NCI-H128 (cell line): ENCODE data around the gene SCMH1.

Source experiments
- DNase-seq: peaks from one replicate; lab custom pipeline; 2025; ENCODE audit not compliant: unreplicated experiment; lab: John Stamatoyannopoulos, UW

The SCMH1 gene

DNA sequence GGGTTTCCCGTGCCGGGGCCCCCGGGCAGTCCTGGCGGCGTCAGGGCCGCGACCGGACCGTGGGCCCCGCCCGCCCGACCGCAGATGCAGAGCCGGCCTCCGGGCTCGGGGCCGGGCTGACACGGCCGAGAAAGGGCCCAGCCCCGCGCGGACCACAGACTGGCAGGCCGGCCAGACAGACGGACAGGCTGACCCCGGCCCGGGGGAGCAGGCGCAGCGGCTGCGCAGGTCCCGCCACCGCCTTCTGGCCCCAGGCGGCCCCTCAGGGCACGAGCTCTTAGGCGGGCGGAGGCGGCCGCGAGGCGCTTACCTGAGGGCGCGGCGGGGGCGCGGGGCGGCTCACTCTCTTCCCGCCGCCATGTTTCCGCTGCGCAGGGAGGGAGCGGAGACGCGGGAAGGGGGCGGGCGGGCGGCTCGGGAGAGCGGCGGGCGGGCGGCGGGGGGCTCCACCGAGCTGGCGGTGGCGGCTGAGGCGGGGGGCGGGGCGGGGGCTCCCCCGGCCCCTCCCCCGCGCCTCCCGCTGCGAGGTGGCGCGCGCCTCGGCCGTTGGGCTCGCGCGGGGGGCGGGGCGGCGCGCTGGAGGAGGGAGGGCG lies at the start of gene SCMH1:
Gene SCMH1 (minus strand): TSS at position 558 of the 593 bp plus-strand sequence. CDS start 56,173 bp downstream, outside the sequence.
- peak; percentile 33 for DNase-seq

DNA sequence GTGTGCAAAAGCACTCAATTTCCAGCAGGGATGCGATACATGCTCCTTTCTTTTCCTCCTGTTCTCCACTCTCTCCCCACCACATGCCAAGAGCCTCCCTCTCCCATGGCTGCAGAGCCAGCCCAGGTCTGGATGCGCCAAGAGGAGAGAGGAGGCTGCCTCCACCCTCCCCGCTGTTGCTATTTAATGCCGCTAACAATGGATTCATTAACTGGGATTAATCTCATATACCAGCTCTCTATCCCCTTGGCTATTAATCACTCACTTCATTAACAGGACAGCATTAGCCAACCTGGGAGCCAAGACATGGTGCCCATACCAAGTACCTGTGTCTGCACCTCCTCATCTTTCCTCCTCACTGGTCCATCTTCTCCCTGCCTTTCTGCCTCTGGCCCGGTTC lies 49.1 kb upstream of the SCMH1 start:
- DNase-seq: no peak

DNA sequence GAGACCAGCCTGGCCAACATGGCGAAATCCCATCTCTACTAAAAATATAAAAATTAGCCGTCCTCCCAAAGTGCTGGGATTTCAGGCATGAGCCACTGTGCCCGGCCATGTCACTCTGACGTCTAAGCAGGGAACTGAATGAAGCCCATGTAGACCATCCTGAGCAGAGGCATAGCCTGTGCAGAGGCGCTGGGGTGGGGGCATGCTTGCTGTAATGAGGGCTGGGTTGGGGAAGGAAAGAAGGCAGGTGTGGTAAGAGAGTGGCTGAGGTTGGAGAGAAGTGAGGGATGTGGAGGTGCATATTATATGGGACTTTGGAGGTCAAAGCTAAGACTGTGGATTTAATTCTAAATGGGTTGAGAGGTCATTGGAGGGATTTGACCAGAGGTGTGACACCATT lies 47.1 kb upstream of the SCMH1 start:
- DNase-seq: no peak

DNA sequence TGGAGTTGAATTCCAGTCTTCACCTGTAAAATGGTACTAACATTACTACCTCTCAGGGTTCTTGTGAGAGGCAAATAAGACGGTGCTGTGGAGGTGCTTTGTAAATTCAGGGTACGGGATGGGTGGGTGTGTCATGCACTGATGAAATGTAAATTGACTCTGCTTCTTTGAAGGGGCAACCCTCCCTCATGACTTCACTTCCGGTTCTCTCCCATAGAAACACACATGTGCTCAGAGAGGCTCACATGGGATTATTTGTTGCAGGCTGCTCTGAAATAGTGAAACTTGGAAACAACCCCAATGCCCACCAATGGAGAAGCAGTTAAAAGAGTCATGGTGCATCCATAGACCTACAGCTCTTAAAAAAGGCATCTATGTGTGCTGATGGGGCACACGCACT lies 44.9 kb upstream of the SCMH1 start:
- DNase-seq: no peak

DNA sequence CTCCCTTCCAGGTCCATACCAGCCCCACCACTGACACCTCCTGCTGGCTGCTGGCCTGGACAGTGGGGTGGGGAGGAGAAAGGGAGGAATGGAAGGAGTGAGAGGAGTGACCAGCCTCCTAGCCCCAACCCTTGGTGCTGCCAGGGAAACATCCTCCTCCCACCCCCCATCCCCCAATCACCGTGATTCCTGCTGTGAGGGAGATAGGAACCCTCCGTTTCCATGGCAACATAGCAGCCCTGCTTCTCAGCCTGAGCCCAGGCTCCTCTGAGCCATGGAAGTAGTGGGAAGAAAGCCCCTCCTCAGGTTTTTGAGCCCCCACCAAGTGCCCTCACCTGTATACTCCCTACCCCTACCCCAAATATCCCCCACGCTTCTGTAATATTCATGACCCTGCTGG lies 44.4 kb upstream of the SCMH1 start:
- DNase-seq: no peak

DNA sequence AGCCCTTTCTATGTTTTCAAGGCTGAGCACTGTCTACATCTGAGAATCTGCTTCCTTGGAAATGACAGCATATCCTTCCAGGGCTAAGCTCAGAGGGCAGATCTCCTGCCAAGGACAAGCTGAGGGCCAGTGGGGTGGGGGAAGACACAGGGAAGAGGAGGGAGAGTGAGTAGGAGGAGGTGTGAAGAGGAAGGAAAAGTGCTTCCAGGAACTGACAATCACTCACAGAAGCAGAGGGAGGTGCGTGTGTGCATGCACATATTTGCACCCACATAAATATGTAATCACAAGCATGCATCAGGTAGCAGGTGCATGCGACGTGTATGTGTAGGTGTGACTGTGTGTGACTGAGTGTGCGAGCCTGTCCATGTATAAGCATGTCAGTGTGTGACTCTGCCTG lies 43.7 kb upstream of the SCMH1 start:
- DNase-seq: no peak

DNA sequence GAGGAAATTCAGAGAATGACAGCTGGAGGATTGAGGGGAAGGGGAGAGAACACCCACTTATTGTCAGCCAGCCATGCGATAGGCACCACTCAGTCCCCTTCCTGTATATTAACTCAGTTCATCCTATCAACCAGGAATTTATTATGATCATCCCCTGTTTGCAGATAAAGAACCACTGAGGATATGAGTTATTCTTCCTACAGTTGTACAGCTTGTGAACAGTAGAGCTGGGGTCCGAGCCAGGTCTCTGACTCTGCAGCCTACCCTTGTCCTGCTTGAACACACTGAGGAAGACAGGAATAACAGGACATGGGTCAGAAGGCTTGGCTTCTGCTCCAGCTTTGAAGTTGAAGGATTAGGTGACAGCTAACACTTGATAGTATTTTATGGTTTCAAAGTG lies 42.0 kb upstream of the SCMH1 start:
- no peak for DNase-seq

DNA sequence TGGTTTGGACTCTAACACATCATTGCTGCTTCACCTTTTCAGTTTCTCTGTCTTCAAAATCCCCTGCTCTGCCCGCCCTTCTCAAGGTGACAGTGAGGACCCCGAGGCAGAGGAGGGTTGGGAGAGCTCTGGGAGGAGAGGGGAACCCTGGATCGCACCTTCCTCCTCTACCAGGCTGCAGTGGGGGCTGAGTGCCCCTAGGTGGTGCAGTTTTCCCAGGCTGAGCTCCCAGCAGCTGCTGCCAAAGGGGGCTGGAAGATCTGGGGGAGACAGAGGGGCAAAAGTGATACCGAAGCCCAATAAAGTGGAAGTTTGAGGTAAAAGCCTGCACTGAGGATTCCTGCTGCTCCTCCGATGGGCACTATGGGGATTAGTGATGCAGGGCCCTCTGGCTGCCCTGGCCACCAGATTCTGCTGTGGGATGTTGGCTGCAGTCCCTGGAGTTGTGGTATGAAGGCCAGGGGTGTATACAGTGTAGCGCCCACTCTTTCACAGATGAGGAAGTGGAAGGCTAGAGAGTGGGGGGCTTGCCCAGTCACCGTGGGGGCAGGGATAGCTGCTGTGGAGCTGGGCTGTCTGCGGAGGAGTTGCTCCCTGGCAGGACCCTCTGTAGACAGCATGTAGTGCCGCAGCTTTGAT lies 40.7 kb upstream of the SCMH1 start:
- no peak for DNase-seq

DNA sequence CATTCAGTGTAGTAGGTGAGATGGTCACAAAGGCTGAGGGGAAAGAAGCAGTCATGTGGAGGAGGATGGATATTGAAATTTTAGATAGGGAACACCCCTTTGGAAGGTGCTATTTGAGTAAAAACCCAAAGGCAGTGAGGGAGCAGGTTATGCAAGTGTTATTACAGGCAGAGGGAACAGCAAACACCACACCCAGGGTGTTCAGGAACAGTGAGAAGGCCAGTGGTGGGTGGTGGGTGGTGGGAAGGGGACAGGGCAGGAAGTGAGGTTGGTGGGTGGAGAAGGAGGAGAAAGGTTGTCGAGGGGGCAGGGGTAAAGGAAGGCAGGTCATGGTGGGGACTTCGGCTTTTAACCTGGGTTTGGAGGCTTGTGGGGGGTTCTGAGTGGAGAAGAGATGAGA lies 39.2 kb upstream of the SCMH1 start:
- no peak for DNase-seq

DNA sequence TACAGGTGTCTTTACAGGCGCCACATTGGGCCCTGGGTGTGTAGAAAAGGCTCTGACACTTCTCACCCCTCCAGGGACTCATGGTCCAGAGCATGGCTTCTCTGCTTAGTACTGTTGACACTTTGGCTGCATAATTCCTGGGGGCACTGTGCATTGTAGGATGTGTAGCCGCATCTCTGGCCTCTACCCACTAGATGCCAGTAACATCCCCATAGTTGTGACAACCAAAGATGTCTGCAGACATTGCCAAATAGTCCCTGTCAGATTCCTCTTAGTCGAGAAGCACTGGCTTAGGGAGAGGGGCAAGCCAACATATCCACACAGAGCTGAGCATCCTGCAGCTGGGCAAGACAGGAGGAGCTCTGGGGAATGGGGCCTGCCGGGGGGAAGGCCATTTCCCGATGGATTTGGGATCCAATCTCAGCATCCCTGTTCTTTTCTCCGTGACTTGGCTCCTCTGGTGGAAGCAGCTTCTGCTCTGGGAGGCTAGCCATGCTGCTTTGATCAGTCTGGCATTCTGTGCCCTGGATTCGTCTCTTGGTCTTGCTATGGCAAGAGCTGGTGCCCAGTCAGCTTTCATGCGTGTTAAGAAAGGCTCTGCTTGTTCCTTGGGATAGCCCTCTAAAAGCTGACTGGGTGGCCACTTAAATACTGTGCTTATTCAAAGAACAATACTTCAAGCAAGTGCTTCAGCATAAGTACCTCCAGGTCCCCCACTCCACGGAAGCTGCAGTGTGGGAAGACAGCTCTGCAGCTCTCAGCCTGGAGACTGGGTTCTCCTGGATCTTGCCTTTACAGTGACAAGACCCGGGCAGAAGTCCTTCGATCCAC lies 38.3 kb upstream of the SCMH1 start:
- DNase-seq: no peak

DNA sequence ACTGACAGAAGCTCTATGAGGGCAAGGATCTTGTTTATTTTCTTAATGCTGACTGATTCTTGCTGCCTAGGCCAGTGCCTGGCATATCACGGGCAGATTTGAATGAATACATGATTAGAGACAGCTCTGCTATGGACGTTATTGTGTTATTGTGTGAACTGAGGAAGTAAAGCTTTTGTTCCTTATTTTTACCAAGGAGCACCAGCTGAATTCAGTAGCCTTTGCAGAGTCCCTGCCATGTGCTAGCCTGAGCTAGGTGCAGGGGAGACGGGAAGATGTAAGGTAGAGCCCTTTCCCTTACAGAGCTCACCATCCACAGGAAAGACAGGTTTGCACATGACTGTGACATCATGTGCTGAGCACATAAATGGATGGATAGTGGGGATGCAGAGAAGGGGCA lies 36.0 kb upstream of the SCMH1 start:
- DNase-seq: no peak

DNA sequence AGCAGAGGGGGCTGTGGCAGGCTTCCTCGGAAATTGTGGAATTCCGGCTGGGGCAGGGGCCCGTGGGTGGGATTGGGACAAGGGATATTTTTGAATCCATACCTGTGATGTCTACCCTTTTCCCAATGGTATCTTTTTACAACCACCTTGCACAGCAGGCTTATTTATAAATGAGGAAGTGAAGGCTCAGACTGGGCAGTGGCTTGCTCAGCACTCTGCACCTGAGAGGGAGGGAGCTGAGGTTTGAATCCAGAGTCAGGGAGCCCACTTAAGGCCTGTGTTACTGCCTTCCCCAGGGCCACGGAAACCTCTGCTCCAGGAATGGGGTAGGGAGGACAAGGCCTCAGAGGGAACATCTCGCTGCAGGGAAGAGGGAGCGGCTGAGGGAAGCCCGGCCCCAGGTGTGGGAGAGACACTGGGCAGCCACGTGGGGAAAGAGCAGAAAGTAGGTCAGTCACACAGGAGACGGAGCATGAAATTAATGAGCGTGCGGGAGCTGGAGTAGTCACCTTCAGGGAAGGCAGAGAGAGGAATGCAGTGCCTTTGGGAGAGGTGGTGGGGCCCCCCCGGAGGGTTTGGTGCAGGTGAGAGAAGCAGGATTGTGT lies 35.4 kb upstream of the SCMH1 start:
- DNase-seq: no peak

DNA sequence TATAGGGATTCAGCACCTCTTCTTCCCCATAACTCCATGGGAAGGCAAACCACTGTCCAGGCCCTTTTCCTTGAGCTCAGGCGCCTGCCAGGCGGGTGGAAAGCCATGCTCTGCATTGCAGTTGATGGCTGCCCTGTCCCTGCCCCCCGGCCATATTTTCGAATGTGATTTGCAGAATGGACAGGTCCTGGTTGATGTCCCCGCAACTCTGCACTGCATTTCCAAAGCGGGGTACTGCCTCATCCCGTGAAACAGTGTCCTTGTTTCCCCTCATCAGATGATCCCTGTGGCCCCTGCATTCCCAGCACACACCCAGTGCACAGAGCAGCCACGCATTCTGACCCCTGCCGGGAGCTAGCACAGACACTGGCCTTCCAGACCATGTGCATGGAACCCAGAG lies 33.7 kb upstream of the SCMH1 start:
- no peak for DNase-seq

DNA sequence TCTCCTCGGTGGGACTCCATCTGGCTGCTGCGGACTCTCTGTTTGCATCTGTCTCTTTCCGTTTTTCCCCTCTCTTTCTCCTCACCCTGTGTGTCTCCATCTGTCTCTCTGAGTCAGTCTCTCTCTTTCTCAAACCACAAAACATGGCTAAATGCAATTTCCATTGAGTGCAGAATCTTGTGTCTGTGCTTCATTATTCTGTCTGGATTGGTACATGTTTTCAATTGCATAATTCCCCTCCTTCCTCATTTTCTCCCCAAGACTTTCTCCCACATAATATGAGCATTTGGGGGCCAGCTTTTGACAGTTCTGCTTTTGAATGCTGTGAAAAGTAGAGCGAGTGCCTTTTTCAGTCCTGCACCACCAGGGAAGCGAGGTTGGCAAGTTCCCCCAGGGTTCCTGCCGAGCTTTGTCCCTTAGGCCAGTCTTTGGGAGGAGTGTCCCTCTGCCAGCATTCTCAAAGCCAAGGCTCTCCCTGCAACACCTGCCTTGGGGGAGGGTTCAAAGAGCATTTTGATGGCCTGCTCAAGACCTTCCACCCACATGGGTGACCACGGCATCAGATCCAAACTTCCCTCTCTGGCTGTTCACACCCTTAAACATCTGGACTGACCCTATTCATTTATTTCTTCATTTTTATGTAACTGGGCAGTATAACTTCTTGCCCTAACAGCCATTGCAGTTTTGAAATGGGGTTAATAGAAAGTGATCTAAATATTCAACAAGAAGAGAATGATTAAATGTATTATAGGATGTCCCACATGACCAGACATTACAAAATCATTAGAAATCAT lies 32.8 kb upstream of the SCMH1 start:
- no peak for DNase-seq

DNA sequence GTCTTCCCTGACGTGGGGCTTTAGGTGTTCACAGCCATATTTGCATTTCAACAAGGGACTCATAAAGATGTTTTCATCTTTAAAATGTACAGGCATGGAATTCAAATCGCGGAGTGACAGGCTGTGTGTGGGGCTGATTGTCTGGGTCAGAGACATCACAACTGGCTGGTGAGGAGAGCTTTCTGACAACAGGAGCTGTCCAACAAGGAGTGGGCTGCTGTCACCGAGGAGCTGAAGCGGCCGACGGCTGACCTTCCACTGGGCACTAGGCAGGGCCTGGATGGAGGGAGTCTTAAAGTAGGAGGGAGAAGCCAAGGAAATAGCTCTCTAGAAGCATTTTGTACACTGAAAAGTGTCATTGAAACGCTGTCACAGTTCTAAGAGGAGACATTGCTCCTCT lies 30.5 kb upstream of the SCMH1 start:
- no peak for DNase-seq

DNA sequence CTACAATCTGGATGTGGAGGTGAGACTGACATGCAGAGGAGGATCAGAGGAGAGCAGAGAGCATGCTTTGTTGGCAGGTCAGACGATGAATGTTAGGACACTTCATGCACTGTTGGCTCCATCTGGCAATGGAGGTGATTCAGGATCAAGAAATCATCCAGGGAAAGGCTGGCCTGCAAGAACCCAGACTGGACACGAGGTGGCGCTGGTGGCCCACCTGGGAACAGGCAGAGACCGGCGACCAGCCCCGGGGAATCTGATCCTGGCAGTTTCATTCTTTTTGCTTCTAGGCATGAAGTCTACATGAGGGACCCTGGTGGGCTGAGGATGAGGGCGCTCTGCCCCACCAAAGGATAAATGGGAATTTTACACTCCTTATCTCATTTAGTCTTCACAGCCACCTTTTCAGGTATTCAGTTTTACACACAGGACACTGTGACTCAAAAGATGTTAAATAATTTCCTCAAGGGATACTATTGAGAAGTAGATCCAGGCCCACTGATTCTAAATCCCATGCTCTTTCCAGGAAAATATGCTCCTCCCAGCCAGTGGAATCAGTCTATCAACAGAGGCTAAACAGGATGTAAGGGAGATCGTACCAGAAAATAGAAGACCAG lies 26.2 kb upstream of the SCMH1 start:
- DNase-seq: peak; percentile 70

DNA sequence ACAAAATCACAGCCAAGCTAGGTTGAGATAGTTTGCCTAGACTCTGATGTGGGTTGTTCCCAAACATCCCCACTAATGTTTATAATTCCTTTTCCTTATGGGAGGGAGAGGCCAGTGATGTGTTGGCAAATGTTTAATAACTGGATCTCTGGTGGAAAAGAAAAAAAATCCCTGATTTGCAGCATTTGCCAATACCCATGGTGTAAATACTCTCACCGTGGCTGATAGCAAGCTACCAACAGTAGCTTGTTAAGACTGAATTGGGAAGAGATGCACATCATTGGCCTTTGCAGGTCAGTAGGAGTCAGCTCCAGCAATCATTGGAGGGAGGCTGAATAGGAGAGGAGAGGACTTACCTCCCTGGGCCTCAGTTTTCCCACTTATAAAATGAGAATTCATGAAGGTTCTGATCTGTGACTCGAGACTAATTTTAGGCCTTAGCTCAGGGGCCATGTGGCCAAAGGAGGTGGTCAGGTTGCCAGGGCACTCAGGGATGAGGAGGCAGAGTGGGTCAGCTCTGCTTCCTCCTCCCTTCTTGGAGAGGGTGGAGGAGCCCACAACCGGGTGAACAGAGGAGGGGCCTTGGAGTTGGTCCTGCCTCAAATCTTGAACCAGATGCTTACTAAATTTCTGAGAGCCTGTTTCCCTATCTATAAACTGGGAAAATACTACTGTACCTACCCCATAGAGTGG lies 20.0 kb upstream of the SCMH1 start:
- DNase-seq: no peak

DNA sequence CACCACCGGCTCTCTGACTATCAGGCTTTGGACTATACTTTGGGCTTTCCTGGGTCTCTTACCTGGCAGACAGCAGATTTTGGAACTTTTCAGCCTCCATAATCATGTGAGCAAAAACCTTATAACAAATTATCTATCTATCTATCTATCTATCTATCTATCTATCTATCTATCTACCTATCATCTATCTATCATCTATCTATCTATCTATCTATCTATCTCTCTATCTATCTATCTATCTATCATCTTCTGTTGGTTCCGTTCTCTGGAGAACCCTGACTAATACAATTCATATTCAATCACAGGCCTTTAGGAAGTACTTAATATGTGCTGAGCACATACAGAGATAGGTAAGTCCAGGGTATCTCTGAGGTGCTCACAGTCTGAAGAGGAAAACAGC lies 18.7 kb upstream of the SCMH1 start:
- no peak for DNase-seq

DNA sequence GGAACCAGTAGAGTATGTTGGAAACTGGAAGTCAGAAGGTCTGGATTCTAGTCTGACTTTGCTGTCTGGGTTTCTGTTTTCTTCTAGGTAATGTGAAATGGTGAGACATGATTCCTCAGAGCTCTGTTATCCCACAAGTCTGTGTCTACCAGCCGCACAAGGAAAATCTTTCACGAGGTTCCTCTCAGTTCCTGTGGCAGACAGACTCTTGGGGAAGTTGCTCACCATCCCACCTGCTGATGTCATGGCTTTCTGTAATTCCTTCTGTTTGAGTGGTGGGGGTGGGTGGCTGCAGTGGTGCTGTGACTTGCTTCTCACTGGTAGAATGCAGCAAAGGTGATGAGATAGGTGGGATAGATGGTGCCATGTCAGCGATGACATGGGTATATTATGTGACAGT lies 17.1 kb upstream of the SCMH1 start:
- no peak for DNase-seq

DNA sequence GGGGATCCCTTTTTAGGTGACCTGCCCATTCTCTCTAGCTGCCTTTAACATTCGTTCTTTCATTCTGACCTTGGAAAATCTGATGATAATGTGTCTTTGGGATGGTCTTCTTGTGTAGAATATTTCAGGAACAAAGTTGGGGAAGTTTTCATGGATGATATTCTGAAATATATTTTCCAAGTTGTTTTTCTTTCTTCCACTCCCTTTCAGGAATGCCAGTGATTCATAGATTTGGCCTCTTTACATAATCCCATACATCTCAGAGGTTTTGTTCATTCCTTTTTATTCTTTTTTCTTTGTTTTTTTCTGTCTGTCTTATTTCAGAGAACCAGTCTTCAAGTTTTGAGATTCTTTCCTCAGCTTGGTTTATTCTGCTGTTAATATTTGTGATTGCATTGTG lies 13.9 kb upstream of the SCMH1 start:
- no peak for DNase-seq
